SK-N-SH treated with all-trans-retinoic acid at 6 μM for 48 hours (cell line): ENCODE measurements around the gene RPS6KA4.

Source experiments
- ARNTL ChIP-seq: fragments of 450-650 bp; formaldehyde crosslinking; IDR thresholded peaks from 2 replicates; pipeline ENCODE4 v1.5.0; 2020; ENCODE audit warnings: low read depth, mild to moderate bottlenecking, moderate library complexity, borderline replicate concordance
- CSDC2 ChIP-seq: fragments of 250-450 bp; sonication (Bioruptor Pico); IDR thresholded peaks from 2 replicates; pipeline ENCODE4 v1.5.0; 2020; ENCODE audit warnings: mild to moderate bottlenecking, moderate library complexity
- CSRNP3 ChIP-seq: fragments of 250-450 bp; sonication (Bioruptor Pico); IDR thresholded peaks from 2 replicates; pipeline ENCODE4 v1.5.1; 2021; ENCODE audit warnings: mild to moderate bottlenecking, moderate library complexity
- ISL1 ChIP-seq: fragments of 250-450 bp; sonication (Bioruptor Pico); IDR thresholded peaks from 2 replicates; pipeline ENCODE4 v2.1.2; 2022; ENCODE audit warnings: mild to moderate bottlenecking, moderate library complexity
- OSR1 ChIP-seq: fragments of 250-450 bp; sonication (Bioruptor Pico); IDR thresholded peaks from 2 replicates; pipeline ENCODE4 v1.8.0; 2022; ENCODE audit warnings: moderate library complexity, mild to moderate bottlenecking, inconsistent platforms
- PPARA ChIP-seq: fragments of 250-450 bp; sonication (Bioruptor Pico); IDR thresholded peaks from 2 replicates; pipeline ENCODE4 v1.5.0; 2020; ENCODE audit warnings: mild to moderate bottlenecking, borderline replicate concordance
- SNAI2 ChIP-seq: fragments of 250-450 bp; sonication (Bioruptor Pico); IDR thresholded peaks from 2 replicates; pipeline ENCODE4 v1.5.0; 2020; ENCODE audit warnings: mild to moderate bottlenecking, moderate library complexity
- TCF4 ChIP-seq: fragments of 250-450 bp; sonication (Bioruptor Pico); IDR thresholded peaks from 2 replicates; pipeline ENCODE4 v1.8.0; 2021; ENCODE audit warnings: mild to moderate bottlenecking, moderate library complexity, borderline replicate concordance
- TOX ChIP-seq: fragments of 250-450 bp; sonication (Bioruptor Pico); IDR thresholded peaks from 2 replicates; pipeline ENCODE4 v1.8.0; 2021; ENCODE audit warnings: mild to moderate bottlenecking, moderate library complexity, borderline replicate concordance
- ZC3H10 ChIP-seq: fragments of 250-450 bp; sonication (Bioruptor Pico); IDR thresholded peaks from 2 replicates; pipeline ENCODE4 v1.5.1; 2021; ENCODE audit warnings: mild to moderate bottlenecking, moderate library complexity
- TF ChIP-seq, protein P1 (sequence below): fragments of 250-450 bp; sonication (Bioruptor Pico); IDR thresholded peaks from 2 replicates; pipeline ENCODE4 v1.8.0; 2020; ENCODE audit warnings: mild to moderate bottlenecking, moderate library complexity, borderline replicate concordance

DNA sequence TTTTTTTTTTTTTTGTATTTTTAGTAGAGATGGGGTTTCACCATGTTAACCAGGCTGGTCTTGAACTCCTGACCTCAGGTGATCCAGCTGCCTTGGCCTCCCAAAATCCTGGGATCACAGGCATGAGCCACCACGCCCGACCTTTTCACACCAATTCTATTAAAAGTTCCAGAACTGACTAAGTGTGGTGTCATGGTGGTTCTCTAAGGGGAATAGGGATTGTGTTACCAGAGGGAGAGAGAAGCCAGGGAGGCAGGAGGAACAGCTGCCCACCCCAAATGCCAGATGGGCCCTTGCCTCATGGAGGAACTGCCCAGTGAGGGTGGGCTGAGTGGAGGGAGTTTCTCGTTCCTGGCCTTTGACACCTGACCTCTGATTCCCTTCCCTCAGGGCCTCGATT, 5.9 kb downstream of the RPS6KA4 start:
- TF ChIP-seq TOX (CRISPR knock-in tag): no peak
- no peak for TF ChIP-seq CSRNP3 (CRISPR knock-in tag)
- no peak for TF ChIP-seq ZC3H10 (CRISPR knock-in tag)
- no peak for TF ChIP-seq ISL1 (CRISPR knock-in tag)
- TF ChIP-seq SNAI2 (CRISPR knock-in tag): no peak
- TF ChIP-seq, protein P1, sequence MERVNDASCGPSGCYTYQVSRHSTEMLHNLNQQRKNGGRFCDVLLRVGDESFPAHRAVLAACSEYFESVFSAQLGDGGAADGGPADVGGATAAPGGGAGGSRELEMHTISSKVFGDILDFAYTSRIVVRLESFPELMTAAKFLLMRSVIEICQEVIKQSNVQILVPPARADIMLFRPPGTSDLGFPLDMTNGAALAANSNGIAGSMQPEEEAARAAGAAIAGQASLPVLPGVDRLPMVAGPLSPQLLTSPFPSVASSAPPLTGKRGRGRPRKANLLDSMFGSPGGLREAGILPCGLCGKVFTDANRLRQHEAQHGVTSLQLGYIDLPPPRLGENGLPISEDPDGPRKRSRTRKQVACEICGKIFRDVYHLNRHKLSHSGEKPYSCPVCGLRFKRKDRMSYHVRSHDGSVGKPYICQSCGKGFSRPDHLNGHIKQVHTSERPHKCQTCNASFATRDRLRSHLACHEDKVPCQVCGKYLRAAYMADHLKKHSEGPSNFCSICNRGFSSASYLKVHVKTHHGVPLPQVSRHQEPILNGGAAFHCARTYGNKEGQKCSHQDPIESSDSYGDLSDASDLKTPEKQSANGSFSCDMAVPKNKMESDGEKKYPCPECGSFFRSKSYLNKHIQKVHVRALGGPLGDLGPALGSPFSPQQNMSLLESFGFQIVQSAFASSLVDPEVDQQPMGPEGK (CRISPR knock-in tag): no peak
- TF ChIP-seq OSR1 (CRISPR knock-in tag): no peak
- no peak for TF ChIP-seq ARNTL
- no peak for TF ChIP-seq PPARA
- no peak for TF ChIP-seq TCF4 (CRISPR knock-in tag)
- no peak for TF ChIP-seq CSDC2 (CRISPR knock-in tag)
